Right kidney (tissue), 1 donor: Measurements from ENCODE around the gene IPCEF1.
"Not testable (repeated sequence)": the region's sequence is repeated elsewhere in the genome, so short reads cannot be mapped to it uniquely, and the experiment has no call there.

Experiments used
- DNase-seq: peaks from one replicate; pipeline ENCODE4 v3.0.0-alpha.2; 2016

Gene IPCEF1

GRCh38 chr6:154219250-154219649, 137.4 kb downstream of the IPCEF1 start:
- no peak for DNase-seq

- no peak for DNase-seq
These were observed 137.8 kb downstream of the IPCEF1 start for GRCh38 chr6:154218787-154219186.

DNA sequence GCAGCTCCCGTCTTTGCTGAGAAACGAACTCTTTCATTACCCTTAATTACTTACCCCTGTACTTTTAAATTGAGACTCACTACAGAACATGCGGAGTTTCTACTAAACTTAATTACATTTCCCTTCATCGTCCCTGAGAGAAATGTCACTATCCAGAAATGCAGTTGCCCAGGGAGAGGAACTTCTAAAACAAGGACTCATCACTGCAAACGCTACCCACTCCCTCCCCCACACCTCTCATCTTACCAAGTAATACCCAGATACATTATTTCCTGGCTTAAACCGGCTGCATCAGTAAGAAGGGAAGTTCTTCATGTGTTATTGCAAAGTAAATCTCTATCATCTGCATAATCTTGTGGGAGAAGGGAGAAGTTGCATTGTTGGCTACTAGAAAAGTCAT, 138.3 kb downstream of the IPCEF1 start:
- DNase-seq, result no peak

DNA sequence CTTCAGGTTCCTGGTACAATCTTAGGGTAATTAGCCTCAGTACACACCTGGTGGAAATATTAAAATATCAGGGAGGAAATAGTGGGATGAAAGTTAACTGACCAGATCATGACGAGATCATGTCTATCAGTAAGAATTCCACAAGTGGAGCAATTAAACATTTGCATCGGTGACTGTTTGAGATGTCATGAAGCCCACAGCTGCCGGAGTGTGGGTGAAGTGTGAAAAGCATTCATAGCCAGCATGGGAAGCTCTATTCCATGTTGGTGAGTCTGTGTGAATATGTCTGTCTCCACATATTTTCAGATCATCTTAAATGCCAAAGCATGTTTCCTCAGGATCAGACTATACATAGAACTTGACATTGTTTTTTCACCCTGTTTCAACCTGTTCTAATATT, 142.8 kb downstream of the IPCEF1 start:
- DNase-seq, result no peak

DNA sequence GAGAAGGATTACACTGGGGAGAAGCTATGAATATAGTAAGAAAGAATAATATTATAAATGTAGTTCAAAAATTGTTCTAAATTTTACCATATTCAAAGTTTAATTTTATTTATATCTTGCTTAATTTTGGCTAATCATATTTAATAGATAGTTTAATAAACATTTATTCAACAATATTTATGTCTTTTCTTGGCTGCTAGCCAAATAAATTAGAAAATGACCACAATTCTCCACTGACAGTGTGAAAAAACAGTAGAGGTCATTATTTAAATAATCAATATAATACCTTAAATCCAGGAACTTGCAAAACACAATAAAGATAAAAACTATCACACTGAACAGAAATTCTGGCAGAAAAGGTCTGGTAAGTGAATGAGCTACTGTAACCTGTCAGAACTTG, 145.9 kb downstream of the IPCEF1 start:
- DNase-seq, result no peak

- no peak for DNase-seq
These were observed 147.0 kb downstream of the IPCEF1 start for GRCh38 chr6:154209555-154209954.

- DNase-seq, result no peak
These were observed 149.6 kb downstream of the IPCEF1 start for GRCh38 chr6:154206996-154207395.

DNA sequence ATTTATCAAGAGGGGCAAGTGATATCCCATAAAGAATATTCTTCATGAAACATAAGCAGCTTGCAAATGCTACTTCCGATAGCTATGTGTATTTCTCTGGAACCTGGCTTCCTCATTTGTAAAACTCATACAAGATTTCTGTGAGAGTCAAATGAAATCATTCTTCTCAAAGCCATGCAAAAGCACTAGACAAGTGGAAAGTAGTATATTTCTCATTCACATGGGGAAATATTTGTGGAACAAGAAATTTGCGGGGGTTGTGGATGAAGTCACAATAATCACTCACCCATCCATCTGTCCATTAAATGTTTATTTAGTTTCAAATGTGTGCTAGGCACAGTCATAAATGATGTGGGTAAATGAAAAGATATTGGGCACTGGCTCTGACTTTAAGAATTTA, 150.5 kb downstream of the IPCEF1 start:
- DNase-seq, result no peak

DNA sequence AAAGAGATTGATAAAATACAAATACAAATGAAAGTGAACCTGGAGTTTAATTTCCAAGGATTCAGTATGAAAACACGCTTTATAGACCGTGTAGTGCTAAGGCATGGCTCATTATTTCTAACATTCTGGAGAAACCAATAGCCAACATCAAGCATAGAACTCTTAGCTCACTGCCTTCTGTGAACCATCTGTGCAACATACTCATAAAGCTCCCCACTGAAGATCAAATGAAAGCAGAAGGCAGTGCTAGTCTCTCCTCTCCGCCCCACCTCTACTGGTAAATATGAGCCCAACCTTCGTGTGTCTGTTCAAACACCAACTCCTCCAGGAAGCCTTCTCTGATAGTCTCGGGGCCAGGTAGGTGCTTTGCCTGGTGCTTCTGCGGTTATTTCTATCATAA, 153.6 kb downstream of the IPCEF1 start:
- DNase-seq, result no peak

DNA sequence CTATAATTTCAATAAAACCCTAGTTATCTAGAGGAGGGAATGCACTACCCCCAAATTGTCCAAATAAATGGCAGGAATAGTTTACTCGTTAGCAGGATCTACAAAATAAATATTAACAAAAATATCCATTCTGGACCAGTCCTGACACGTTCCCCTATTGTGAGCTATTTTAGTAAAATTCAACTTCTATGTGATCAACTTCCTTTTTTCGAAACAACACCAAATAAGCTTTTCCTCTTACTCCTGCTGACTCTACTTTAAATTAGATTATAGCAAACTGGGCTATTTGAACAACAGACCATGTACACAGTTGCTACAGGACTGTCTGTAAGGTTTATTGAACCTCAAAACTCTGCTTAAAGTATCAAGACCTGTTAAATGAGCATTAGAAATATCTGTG, 154.3 kb downstream of the IPCEF1 start:
- DNase-seq, result no peak

DNA sequence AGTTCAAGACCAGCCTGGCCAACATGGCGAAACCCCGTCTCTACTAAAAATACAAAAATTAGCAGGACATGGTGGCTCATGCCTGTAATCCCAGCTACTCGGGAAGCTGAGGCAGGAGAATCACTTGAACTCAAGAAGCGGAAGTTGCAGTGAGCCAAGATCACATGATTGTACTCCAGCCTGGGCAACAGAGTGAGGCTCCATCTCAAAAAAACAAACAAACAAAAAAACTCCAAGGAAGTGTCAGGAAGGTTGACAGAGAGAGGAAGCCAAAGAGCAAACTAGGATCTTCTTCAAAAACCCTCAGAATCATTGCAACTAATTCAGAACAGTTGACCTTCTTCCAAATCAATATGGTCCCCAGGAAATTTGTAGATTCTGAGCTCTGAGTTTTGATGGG, 154.9 kb downstream of the IPCEF1 start:
- not testable (repeated sequence) for DNase-seq

DNA sequence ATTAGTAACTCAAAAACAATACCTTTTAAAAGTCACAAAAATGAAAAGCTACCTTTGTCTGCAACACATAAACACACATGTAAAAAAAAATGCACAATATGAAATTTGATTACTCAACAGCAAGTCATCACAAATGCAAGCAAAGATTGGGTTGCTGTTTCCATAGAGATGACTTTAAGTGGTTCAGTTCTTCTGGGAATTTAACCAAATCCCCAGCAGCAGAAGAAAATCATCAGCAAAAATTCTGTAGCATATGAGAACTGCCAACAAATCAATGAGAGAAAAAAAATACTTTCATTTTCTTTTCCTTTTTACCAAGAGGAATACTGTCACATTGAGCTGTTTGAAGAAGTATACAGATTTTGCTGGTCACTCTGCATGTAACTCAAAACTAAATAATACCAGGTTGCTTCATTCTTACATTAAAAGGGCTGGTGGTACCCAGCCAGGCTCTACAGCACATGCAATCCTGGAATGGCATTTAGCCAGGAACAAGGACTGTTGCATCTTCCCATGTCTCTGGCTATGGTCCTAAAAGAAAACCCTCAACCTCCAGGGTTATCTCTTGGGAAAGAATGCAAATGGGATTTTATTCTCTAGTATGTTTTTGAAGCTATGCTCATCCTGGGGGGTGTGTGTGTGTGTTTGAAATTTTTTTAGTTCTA, 159.3 kb downstream of the IPCEF1 start:
- no peak for DNase-seq

GRCh38 chr6:154196333-154196885, 160.2 kb downstream of the IPCEF1 start:
- no peak for DNase-seq

GRCh38 chr6:154187714-154188113, 168.9 kb downstream of the IPCEF1 start:
- DNase-seq, result no peak

DNA sequence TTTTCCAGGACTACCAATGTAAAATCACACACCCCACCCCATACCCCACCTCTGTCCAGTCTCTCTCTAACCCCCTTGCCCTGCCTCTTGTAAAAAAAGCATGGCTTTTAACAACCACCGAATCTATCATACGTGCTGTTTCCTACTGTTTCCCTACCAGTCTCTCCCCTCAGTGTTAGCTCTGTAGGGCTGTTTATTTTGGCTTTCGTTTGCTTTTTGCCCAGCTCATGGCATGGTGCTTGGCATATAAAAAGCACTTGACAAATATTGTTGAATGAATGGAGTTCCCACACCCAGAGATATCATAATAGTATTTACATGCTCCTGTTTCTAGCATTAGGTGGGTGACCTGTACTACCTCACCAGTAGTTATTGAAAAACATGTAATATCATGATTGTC, 169.4 kb downstream of the IPCEF1 start:
- DNase-seq, result no peak

GRCh38 chr6:154179434-154179833, 177.2 kb downstream of the IPCEF1 start:
- no peak for DNase-seq

GRCh38 chr6:154172393-154172792, 184.2 kb downstream of the IPCEF1 start:
- not testable (repeated sequence) for DNase-seq

- no peak for DNase-seq
These were observed 186.5 kb downstream of the IPCEF1 start for GRCh38 chr6:154170106-154170505.

DNA sequence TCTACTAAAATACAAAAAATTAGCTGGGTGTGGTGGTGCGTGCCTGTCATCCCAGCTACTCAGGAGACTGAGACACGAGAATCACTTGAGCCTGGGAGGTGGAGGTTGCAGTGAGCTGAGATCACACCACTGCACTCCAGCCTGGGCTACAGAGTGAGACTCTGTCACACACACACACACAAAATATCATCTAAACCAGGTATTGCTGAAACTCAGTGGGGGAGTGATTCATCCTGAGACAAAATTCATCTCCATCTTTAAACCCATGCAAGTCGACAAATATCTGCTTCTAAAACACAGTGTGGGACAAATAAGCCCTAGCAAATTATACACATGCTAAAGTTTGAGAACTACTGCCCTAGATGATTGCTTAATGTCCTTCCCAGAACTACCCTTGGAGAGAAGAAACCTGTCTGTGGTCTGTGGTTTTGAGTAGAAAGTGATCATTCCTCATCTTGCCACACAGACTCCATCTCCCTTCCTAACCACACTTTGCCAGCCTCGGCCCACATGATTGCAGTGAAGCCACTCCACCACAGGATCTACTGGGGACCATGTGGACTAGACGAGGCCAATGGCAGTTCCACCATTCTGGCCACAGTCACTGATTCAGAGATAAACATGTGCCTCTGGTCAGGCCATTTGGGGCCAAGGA, 187.3 kb downstream of the IPCEF1 start:
- DNase-seq, result no peak

DNA sequence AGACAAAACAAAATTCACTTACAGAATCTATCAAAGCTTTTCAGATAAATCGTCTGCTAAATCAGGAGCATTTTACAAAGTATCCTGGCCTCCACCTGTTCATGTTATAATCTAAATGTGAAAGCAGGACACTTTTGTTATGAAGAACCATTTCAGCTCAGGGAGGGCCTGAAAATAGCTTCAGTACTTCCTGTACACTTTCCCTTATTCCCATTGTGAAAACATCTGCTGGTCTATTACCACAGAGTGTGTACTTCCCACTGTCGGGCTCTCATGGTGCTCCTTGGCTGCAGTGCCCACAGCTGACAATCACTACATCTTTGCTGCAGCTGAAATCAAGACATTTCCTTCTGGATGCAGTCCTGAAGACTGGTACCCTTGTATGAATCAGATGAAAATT, 189.5 kb downstream of the IPCEF1 start:
- no peak for DNase-seq

GRCh38 chr6:154166140-154166539, 190.5 kb downstream of the IPCEF1 start:
- no peak for DNase-seq

- no peak for DNase-seq
These were observed 191.1 kb downstream of the IPCEF1 start for GRCh38 chr6:154165478-154165877.

DNA sequence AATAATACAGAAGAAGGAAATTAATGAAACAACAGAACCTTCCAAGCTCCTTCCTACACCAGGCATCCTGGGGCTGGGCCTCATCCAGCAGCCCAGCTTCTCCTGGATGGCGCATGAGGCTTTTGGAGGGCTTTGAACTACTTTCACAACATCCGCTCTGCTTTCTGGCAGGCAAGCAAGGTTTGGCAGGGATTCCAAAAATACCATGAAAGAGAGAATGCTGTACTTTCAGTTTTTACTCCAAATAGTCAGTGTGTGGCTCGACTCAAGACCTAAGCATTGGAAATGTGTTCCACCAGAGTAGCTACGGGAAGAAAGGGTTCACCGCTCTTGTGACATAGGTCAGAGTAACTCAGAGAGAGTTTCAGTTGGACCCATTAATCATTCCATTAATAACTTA, 192.2 kb downstream of the IPCEF1 start:
- peak; percentile 28 for DNase-seq

DNA sequence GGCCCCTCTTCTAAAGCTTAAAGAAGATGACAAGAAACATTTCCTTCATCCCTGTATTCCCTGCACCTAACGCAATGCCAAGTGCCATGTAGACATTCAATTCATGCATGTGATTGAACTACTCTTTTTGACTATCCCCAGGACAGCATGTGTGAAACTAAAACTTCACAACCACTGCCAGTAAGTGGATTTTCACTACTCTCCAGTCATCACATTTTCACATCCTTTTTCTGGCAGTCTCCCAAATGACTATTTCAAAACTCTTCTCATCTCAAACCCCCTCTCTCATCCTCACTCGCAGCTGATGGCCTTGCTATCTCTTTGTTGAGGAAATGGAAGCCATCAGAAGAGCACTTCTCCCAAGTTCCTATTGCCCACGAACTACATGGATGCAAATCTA, 194.9 kb downstream of the IPCEF1 start:
- DNase-seq, result no peak
